ENCODE results near the gene NUP210.
A peak's percentile ranks its signal among the peaks of the same experiment; 100 is the strongest.

Gene NUP210

GRCh38 chr3:13372656-13373055 is 47.5 kb downstream of the NUP210 start:
- no peak for DNase-seq

- DNase-seq: no peak
These were observed 48.0 kb downstream of the NUP210 start for GRCh38 chr3:13372126-13372525.

- no peak for DNase-seq
These were observed 48.7 kb downstream of the NUP210 start for GRCh38 chr3:13371100-13372075.

- DNase-seq: no peak
These were observed 49.5 kb downstream of the NUP210 start for GRCh38 chr3:13370609-13371008.

GRCh38 chr3:13370055-13370454 is 50.1 kb downstream of the NUP210 start:
- DNase-seq: no peak

GRCh38 chr3:13368834-13369233 is 51.3 kb downstream of the NUP210 start:
- DNase-seq: no peak

GRCh38 chr3:13367728-13368127 is 52.4 kb downstream of the NUP210 start:
- DNase-seq: no peak

GRCh38 chr3:13365390-13366379 is 54.4 kb downstream of the NUP210 start:
- DNase-seq: no peak

- DNase-seq: no peak
These were observed 55.4 kb downstream of the NUP210 start for GRCh38 chr3:13364602-13365271.

GRCh38 chr3:13362551-13362950 is 57.6 kb downstream of the NUP210 start:
- DNase-seq: no peak

- no peak for DNase-seq
These were observed 60.2 kb downstream of the NUP210 start for GRCh38 chr3:13359916-13360315.

- no peak for DNase-seq
These were observed 61.5 kb downstream of the NUP210 start for GRCh38 chr3:13358643-13359042.

GRCh38 chr3:13358051-13358450 is 62.1 kb downstream of the NUP210 start:
- no peak for DNase-seq

- DNase-seq: no peak
These were observed 63.0 kb downstream of the NUP210 start for GRCh38 chr3:13357074-13357473.

- no peak for DNase-seq
These were observed 66.1 kb downstream of the NUP210 start for GRCh38 chr3:13353936-13354542.

GRCh38 chr3:13353506-13353905 is 66.6 kb downstream of the NUP210 start:
- no peak for DNase-seq

- peak; percentile 55 for DNase-seq
These were observed 67.4 kb downstream of the NUP210 start for GRCh38 chr3:13352621-13353131.

GRCh38 chr3:13349823-13350222 is 70.3 kb downstream of the NUP210 start:
- no peak for DNase-seq

- no peak for DNase-seq
These were observed 71.3 kb downstream of the NUP210 start for GRCh38 chr3:13348661-13349396.

- no peak for DNase-seq
These were observed 72.0 kb downstream of the NUP210 start for GRCh38 chr3:13348100-13348499.

- DNase-seq: no peak
These were observed 72.7 kb downstream of the NUP210 start for GRCh38 chr3:13347390-13347950.
